NCI-H226 (cell line): ENCODE data around the gene TTL.
"Not testable (repeated sequence)": the region's sequence is repeated elsewhere in the genome, so short reads cannot be mapped to it uniquely, and the experiment has no call there.

ENCODE experiments used
- DNase-seq: peaks from one replicate; pipeline ENCODE4 v3.0.0-alpha.2; 2015

TTL gene

DNA sequence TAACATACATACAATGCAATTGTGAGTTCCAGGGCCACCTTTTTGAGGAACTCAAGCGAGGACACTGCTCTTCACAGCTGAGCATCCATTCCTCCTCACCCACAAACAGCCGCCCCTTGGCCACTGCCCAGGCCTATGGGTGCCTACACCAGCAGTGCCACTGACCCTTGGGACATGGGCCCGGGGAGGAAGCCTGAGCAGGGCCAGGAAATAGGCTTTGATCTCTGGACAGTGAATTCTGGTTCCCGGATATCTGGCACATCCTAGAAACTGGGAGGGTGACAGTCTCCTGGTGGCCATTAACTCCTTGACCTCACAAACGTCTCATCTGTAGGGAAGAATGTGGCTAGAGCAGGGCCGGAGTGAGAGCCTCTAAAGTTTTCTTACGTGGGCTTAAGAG, 5.5 kb upstream of the TTL start:
- DNase-seq = no peak

GRCh38 chr2:112480530-112481049, 1.4 kb upstream of the TTL start:
- no peak for DNase-seq

- DNase-seq = peak; percentile 84
Observed at GRCh38 chr2:112481050-112481527, 867 bp upstream of the TTL start.

DNA sequence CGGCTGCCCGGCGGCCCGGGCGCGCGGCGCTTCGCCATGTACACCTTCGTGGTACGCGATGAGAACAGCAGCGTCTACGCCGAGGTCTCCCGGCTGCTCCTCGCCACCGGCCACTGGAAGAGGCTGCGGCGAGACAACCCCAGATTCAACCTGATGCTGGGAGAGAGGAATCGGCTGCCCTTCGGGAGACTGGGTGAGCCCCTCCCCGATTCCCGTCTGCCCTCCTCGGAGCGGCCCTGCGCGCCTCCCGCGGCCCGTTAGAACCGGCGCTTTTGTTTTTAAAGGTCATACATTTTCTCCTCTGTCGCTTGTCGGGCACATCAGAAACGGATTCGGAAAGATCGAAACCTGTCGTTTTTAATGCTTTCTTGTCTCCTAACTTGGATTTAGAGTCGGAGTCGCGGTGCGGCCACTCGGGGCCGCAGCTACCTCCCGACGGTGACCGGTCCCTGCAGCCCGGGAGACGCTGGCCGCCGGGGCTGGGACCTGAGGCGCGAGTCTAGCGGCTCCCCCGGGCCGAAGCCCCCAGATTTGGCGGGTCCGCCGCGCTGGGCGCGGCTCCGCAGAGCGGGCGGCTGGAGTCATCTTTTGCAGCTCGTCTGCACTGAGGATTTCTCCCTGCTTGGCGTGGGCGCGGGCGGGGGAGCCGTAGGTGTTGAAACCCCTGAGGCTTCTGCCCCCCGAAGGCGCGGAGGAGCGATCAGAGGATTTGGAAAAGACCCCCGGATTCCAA, 519 bp downstream of the TTL start:
- peak; percentile 16 for DNase-seq

- DNase-seq = peak; percentile 10
Observed at GRCh38 chr2:112483042-112483473, 1.1 kb downstream of the TTL start.

DNA sequence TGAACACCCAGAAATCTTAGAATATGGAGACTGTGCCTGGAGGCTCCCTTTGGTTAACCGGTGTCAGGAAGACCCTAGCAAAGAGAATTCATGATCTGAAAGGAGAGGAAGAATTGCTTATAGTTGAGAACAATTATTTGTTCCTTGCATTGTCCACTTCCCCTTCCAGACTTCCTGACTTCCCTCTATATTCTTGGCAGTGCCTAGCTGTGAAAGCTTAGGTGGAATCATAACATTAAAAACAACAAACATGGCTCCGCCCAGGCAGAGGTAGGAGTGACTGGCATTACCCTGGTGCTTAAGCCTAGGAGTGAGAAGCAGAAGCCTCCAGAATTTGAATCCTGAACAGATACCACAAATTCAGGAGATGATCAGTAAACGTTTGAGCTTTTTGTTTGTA, 1.9 kb downstream of the TTL start:
- DNase-seq = no peak

DNA sequence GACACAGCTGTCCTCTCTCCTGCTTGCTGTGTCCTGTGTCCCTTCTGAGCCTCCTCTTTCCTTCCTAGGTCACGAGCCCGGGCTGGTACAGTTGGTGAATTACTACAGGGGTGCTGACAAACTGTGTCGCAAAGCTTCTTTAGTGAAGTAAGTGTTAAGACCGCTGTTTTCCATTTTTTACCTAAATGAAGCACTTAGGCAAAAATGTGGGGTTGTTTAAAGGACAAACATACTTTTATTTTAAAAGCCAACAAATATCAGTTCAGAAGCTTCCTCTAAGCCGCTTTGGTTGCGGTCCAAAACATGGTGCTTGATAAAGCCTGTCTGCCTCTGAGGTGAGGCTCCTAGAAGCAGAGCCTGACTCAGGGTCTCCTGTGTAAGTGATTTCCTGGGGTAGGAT, 3.9 kb downstream of the TTL start:
- no peak for DNase-seq

DNA sequence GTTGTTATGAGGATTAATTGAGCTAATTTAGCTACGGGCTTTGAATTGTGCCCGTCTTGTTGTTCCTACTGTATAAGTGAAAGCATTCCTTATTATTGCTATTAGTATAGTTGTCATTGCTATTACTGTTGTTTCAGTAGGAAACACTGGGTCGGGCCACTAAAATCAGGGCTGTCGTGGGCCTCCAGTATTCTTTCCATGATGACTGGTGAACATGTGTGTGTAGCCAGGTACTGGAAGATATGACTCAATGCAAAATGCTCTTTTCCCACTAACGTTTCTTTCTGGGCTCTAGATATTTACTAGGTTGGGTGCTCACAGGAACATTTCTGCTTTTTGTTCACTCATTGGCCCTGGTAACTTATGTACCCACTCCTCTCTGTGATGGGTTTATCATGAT, 4.9 kb downstream of the TTL start:
- DNase-seq = no peak

DNA sequence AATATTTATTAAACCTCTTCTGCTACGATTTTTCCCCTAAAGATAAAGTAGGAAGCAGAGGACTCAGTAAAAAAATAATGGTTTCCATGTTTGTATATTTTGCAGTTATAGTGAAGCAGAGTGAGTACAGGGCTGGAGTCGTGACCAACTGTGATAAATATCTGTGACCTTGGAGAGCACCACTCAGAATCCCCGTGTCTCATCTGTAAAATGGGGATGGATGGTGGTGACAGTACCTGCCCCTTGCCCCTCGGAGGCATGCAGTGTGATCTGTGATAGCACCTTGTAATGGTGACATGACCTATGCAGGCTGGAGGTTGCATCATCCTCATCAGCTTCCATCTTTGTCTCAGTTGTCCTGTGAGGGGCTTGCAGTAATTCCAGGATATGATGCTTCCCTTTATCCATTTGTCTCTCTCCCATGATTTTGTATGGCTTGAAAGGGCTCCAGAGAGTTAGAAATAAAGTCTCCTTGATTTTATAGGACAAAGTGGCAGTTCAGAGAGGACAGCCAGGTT, 5.5 kb downstream of the TTL start:
- DNase-seq = no peak

- DNase-seq = no peak
Observed at GRCh38 chr2:112488201-112488600, 6.2 kb downstream of the TTL start.

DNA sequence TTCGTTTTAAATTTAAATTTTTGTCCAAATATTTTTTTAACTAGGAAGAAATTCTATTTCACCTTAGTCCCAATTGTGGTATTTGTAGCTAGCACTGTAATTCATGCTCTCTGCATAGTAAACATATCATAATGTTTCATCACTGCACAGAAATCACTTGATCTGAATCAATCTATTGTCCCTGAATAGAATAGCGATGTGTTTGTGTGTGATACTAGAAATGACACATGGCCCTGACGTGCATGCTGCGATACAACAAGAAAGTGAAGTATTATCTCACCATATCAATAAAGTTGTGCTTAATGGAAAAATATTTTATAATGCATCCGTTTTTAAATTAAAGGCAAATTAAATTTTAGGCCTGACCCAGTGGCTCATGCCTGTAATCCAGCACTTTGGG, 10.0 kb downstream of the TTL start:
- no peak for DNase-seq

- DNase-seq = no peak
Observed at GRCh38 chr2:112493048-112493447, 11.1 kb downstream of the TTL start.

DNA sequence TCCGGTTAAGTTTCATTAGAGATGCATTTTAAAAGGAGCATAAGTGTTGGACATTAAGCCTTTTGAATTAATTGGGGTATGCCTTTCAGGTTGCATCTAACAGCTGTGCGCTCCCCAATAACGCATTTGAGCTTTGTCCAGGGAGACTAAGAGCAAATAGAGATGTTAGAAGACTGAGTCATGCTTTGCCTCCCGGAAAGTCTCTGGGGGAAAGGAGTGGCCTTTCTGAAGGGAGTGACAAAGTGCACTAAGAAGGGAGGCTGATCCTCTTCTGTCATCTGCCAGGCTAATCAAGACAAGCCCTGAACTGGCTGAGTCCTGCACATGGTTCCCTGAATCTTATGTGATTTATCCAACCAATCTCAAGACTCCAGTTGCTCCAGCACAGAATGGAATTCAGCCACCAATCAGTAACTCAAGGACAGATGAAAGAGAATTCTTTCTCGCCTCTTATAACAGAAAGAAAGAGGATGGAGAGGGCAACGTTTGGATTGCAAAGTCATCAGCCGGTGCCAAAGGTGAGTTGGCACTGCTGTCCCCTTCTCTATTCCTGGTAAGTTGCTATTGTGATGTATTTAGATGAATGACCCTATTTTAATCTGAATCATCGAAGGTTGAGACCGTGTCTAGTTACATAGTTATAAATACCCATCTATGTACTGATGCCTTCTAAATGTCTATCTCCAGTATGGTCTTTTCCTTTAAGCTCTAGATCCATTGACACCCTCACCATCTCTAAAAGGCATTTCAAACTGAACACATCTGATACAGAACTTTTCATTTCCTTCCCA, 12.1 kb downstream of the TTL start:
- peak; percentile 12 for DNase-seq

DNA sequence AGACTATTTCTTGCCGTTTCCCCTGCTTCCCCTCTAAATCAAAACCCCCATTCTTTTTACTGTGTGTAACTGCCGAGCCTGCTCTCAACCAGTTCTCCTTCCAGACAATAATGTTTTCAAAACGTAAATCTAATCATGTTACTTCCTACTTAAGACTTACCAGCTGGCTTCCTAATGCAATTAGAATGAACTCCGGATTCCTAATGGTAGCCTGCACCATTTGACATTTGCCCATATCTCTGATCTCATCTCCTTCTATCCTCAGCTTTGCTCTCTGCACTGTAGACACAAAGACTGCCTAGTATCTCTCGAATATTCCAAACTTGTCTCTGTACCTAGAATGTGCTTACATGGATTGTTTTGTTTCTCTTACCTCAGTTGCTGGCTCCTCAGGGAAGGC, 12.9 kb downstream of the TTL start:
- no peak for DNase-seq

GRCh38 chr2:112495878-112496277, 13.9 kb downstream of the TTL start:
- DNase-seq = not testable (repeated sequence)

- peak; percentile 19 for DNase-seq
Observed at GRCh38 chr2:112500850-112501484, 19.0 kb downstream of the TTL start.

GRCh38 chr2:112509239-112509998, 27.5 kb downstream of the TTL start:
- not testable (repeated sequence) for DNase-seq

DNA sequence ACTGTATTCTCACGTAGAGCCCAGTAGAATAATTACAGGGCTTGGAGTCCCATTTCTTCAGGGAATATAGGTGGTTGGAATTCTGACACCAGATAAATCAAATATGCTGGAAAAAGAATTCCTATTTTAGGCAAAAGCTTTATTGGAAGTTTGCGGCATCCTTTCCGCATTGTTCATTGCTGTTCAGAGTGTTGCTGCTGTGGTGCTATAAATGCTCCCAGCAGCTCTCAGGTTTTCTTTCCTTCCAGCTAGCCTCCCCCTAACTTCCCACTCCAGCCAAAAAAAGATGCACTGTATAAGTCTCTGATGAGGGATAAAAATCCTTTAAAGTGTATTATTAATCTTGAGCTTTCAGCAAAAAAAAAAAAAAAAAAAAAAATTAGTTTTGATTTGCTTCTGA, 34.8 kb downstream of the TTL start:
- DNase-seq = no peak

GRCh38 chr2:112518807-112519206, 36.9 kb downstream of the TTL start:
- no peak for DNase-seq

DNA sequence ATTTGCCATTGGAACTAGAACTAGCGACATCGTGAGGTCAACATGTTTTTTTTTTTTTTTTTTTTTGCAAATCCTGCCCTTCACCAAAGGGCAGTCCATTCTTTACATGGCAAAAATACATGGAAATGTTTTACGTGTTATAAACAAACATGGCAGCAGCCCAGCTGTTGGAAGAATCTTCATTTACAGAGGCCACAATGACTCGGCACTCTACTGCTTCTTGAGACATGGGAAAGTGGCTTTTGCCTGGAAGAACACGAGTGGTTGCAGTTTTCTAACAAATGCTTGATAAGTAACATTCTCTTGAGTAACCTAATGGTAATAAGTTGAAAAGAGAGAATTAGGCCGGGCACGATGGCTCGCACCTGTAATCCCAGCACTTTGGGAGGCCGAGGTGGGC, 37.5 kb downstream of the TTL start:
- no peak for DNase-seq

GRCh38 chr2:112520234-112520783, 38.4 kb downstream of the TTL start:
- DNase-seq = no peak

DNA sequence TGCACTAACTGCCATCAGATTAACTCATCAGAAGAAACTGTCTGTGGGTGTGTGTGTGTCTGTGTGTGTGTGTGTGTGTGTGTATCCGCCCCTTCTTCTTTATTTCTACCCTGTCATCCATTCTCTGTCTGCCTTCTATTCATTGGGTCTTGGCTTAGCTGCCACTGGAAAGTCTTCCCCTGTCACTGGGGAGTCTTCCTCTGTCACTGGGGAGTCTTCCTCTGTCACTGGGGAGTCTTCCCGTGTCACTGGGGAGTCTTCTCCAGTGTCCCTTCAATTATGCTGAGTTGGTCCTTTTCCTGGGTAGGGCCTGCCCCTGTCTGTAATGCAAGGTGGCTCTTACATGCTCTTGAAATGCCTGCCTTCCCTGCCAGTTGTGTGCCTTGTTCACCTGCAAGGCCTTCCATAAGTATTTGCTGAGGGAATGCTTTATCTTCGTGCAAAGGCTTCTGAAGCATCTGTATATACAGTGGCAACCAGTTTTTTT, 41.4 kb downstream of the TTL start:
- DNase-seq = no peak
